B cell (primary cell): ENCODE results near the gene FUT3. TPM values are rescaled to one million over a fixed set of nuclear protein-coding genes. Genes with fewer than 3 reads are reported as not detected.

ENCODE experiments used
- ATAC-seq: fragments of 200-7000 bp; cut with Tn5 transposase; one replicate; pipeline ENCODE4 v1.10.0; 2021; ENCODE audit warnings: low read depth, mild to moderate bottlenecking, moderate number of reproducible peaks, moderate library complexity
- CTCF ChIA-PET: fragments of 350-600 bp; sonication (Branson Sonifier 250); formaldehyde crosslinking; loops from one replicate; lab custom pipeline; 2021; ENCODE audit warnings: antibody characterized with exemption, inconsistent platforms; lab: Charles Lee
- POLR2A ChIA-PET: fragments of 350-600 bp; sonication (Branson Sonifier 250); formaldehyde crosslinking; loops from one replicate; lab custom pipeline; 2021; ENCODE audit warnings: antibody characterized with exemption; lab: Charles Lee
- DNase-seq: peaks from one replicate; pipeline ENCODE4 v3.0.0; 2013
- H2AFZ ChIP-seq: 2 replicates; pipeline ENCODE4 v1.6.1; 2012; ENCODE audit warnings: mild to moderate bottlenecking, low read depth, low read length; ENCODE audit not compliant: insufficient read depth, poor library complexity, severe bottlenecking
- H3K27ac ChIP-seq, 2 donors: 1 replicate in 1 of 2; 2 replicates in 1 of 2; pipeline ENCODE4 v1.5.1; 2012 to 2013; ENCODE audit warnings: low read length in 2 of 2, mild to moderate bottlenecking in 2 of 2, moderate library complexity in 1 of 2
- H3K27me3 ChIP-seq, 4 experiments: fragments of 200-600 bp in 1 of 4; sonication (generic) in 1 of 4; replicated peaks in 1 of 4; 1 replicate in 2 of 4; 2 replicates in 2 of 4; pipeline versions ENCODE4 v1.6.1 to v1.7.0; 2013 to 2016; ENCODE audit warnings: low read length in 3 of 4, mild to moderate bottlenecking in 2 of 4, mixed read lengths in 1 of 4, moderate library complexity in 1 of 4; ENCODE audit not compliant: insufficient read depth in 4 of 4, control insufficient read depth in 3 of 4; ENCODE audit errors: control extremely low read depth in 1 of 4
- H3K36me3 ChIP-seq, 2 experiments: replicated peaks in 1 of 2; 1 replicate in 1 of 2; 2 replicates in 1 of 2; pipeline versions ENCODE4 v1.6.1 to v1.7.1; 2013; ENCODE audit warnings: low read length in 1 of 2; ENCODE audit not compliant: insufficient read depth in 2 of 2, control insufficient read depth in 1 of 2; ENCODE audit errors: control extremely low read depth in 1 of 2, extremely low read depth in 1 of 2
- H3K4me1 ChIP-seq, 2 donors: fragments of 200-600 bp in 1 of 2; sonication (generic) in 1 of 2; 1 replicate in 1 of 2; 2 replicates in 1 of 2; pipeline versions ENCODE4 v1.5.1 to v1.6.1; 2013 to 2017; ENCODE audit warnings: low read length in 2 of 2; ENCODE audit not compliant: control insufficient read depth in 2 of 2, insufficient read depth in 2 of 2
- H3K4me2 ChIP-seq: replicated peaks from 2 replicates; pipeline ENCODE3; 2012; ENCODE audit warnings: mild to moderate bottlenecking, low read depth, low read length; ENCODE audit not compliant: poor library complexity, severe bottlenecking
- H3K4me3 ChIP-seq, 5 experiments: fragments of 200-600 bp in 1 of 5; sonication (generic) in 1 of 5; 1 replicate in 3 of 5; 2 replicates in 2 of 5; pipeline versions ENCODE4 v1.5.1 to v1.7.0; 2011 to 2016; ENCODE audit warnings: low read length in 4 of 5, mild to moderate bottlenecking in 4 of 5, low read depth in 2 of 5, control low read depth in 1 of 5, moderate library complexity in 1 of 5; ENCODE audit not compliant: insufficient read depth in 1 of 5; ENCODE audit errors: control extremely low read depth in 1 of 5, extremely low read depth in 1 of 5
- H3K79me2 ChIP-seq: fragments of 200-600 bp; sonication (generic); one replicate; pipeline ENCODE4 v1.6.0; 2016; ENCODE audit warnings: low read length; ENCODE audit not compliant: control insufficient read depth, insufficient read depth
- H3K9ac ChIP-seq: fragments of 200-600 bp; sonication (generic); 2 replicates; pipeline ENCODE4 v1.6.1; 2017; ENCODE audit warnings: mild to moderate bottlenecking, low read length, moderate library complexity
- H3K9me3 ChIP-seq, 3 donors: one replicate each; pipeline versions ENCODE4 v1.6.1 to v1.7.1; 2013; ENCODE audit warnings: low read length in 2 of 3; ENCODE audit not compliant: control insufficient read depth in 2 of 3, insufficient read depth in 1 of 3; ENCODE audit errors: control extremely low read depth in 1 of 3
- H4K20me1 ChIP-seq: 2 replicates; pipeline ENCODE4 v1.6.0; 2012; ENCODE audit warnings: mild to moderate bottlenecking, low read length; ENCODE audit not compliant: insufficient read depth, control insufficient read depth, poor library complexity, severe bottlenecking
- H3K27ac Mint-ChIP-seq: one replicate; pipeline ENCODE4 v1.8.0; 2021; ENCODE audit warnings: mixed read lengths
- H3K27me3 Mint-ChIP-seq: one replicate; pipeline ENCODE4 v1.8.0; 2021; ENCODE audit warnings: mixed read lengths
- H3K4me1 Mint-ChIP-seq: one replicate; pipeline ENCODE4 v1.8.0; 2021; ENCODE audit warnings: mixed read lengths
- H3K4me3 Mint-ChIP-seq: one replicate; pipeline ENCODE4 v1.8.0; 2021; ENCODE audit warnings: mixed read lengths
- H3K9me3 Mint-ChIP-seq: one replicate; pipeline ENCODE4 v1.8.0; 2022; ENCODE audit warnings: mixed read lengths; ENCODE audit not compliant: insufficient read depth
- CTCF ChIP-seq: fragments of 200-600 bp; IDR thresholded peaks from one replicate; pipeline ENCODE4 v1.8.0; 2022; ENCODE audit warnings: antibody characterized with exemption, mild to moderate bottlenecking
- EZH2 ChIP-seq: IDR thresholded peaks from 2 replicates; pipeline ENCODE4 v1.6.1; 2012; ENCODE audit warnings: borderline replicate concordance, low read depth, mild to moderate bottlenecking, moderate library complexity, low read length; ENCODE audit not compliant: insufficient read depth, poor library complexity, severe bottlenecking
- WGBS: methylation state at CpG from one replicate; pipeline ENCODE4 v1.1.5; 2013; ENCODE audit warnings: missing lambda C conversion rate; ENCODE audit not compliant: insufficient coverage; 5-methylcytosine and 5-hydroxymethylcytosine counted together
- intact Hi-C: fragments of 100-400 bp; cut with micrococcal nuclease; formaldehyde crosslinking; loops from one replicate; pipeline ENCODE4 v1.10.0; 2022
- polyA plus RNA-seq: library from polyadenylated mRNA; depleted of rRNA; stranded (reverse); fragments of >200 nt; gene quantifications from 2 replicates; pipeline ENCODE4 v1.2.3, GENCODE V29; 2012
- total RNA-seq, 2 donors: library from RNA; stranded (reverse); fragments of 120-200 nt in 1 of 2; gene quantifications; 1 replicate in 1 of 2; 2 replicates in 1 of 2; pipeline versions ENCODE4 v1.2.3 to v1.2.4, GENCODE V29; 2013 to 2022

Gene FUT3
- total and polyA plus RNA-seq, 2 donors (not counting 1 experiment from before 2014, with no cell fraction given), result not detected

- no peaks in the 10 kb centered on the region for H3K9me3 Mint-ChIP-seq
- Histone ChIP-seq H3K27ac (no peak overlapping the region), H4K20me1 (peaks cover 44% of the 10 kb centered on the region), H3K79me2 (peaks cover 23% of the 10 kb centered on the region), H3K9ac (no peak overlapping the region), H3K4me1 (peaks cover 0 to 4% of the 10 kb centered on the region in 2 donors), H3K4me2 (no peak overlapping the region), H2AFZ (no peak overlapping the region), H3K27me3 (peaks cover 0 to 9% (median 2%) of the 10 kb centered on the region in 4 experiments), H3K36me3 (peaks cover 0 to 13% of the 10 kb centered on the region in 2 experiments), H3K4me3 (no peak overlapping the region), H3K9me3 (peaks cover 0 to 5% (median 0%) of the 10 kb centered on the region in 3 donors)
- no peak overlapping the region for H3K4me3 Mint-ChIP-seq
- WGBS, result 95% methylated on average over 29 of the region's 29 CpGs
- TF ChIP-seq EZH2 (no peak), CTCF (no peak)
- H3K27ac Mint-ChIP-seq, result no peak overlapping the region
- POLR2A ChIA-PET, result interaction anchor here (0.6 kb wide), 1 partner anchor 810 kb away, joined by 3 read pairs; no protein-coding TSS in a partner anchor
- DNase-seq, result no peak
- peaks cover 11% of the 10 kb centered on the region for H3K4me1 Mint-ChIP-seq
- intact Hi-C loops, result no loop called here
- CTCF ChIA-PET, result no interaction called here
- ATAC-seq, result no peak
- no peaks in the 10 kb centered on the region for H3K27me3 Mint-ChIP-seq
These were observed 45.3 kb upstream of the FUT3 start for GRCh38 chr19:5896365-5897076.

GRCh38 chr19:5895890-5896289, 44.6 kb upstream of the FUT3 start:
- Histone ChIP-seq H2AFZ (no peak overlapping the region), H3K4me1 (peaks cover 0 to 4% of the 10 kb centered on the region in 2 donors), H3K27me3 (peaks cover 0 to 15% (median 3%) of the 10 kb centered on the region in 4 experiments), H3K36me3 (peaks cover 0 to 13% of the 10 kb centered on the region in 2 experiments), H3K79me2 (peaks cover 17% of the 10 kb centered on the region), H3K27ac (no peak overlapping the region), H3K4me3 (no peak overlapping the region), H3K4me2 (no peak overlapping the region), H3K9me3 (peaks cover 0 to 12% (median 0%) of the 10 kb centered on the region in 3 donors), H4K20me1 (peaks cover 44% of the 10 kb centered on the region), H3K9ac (no peak overlapping the region)
- Mint-ChIP-seq H3K9me3 (no peaks in the 10 kb centered on the region), H3K27ac (no peak overlapping the region), H3K4me3 (no peak overlapping the region), H3K27me3 (no peaks in the 10 kb centered on the region), H3K4me1 (peaks cover 4% of the 10 kb centered on the region)
- ChIA-PET POLR2A (interaction anchor here (0.6 kb wide), 1 partner anchor 810 kb away, joined by 3 read pairs; no protein-coding TSS in a partner anchor), CTCF (no interaction called here)
- WGBS, result 85% methylated on average over 4 of the region's 8 CpGs
- ATAC-seq (no peak), DNase-seq (no peak)
- TF ChIP-seq EZH2, result no peak
- TF ChIP-seq CTCF, result no peak
- intact Hi-C loops, result no loop called here
